ENCODE data around the gene JUNB.
A peak's percentile ranks its signal among the peaks of the same experiment; 100 is the strongest.

Gene JUNB
- 141 to 2,625 (median 227) reads per million in 9 experiments for total RNA-seq

GRCh38 chr19:12791345-12792050 is at the start of gene JUNB:
TSS of gene JUNB (plus strand) at chr19:12791486. CDS start at chr19:12791772, 286 bp downstream.
- Mint-ChIP-seq H3K9me3 (no peaks in the 10 kb centered on the region), H3K4me3 (peak within 1 kb of the TSS; percentile 95 to 98), H3K27me3 (no peaks in the 10 kb centered on the region), H3K36me3 (ENCODE audit: insufficient read depth) (peaks cover 67% of the 10 kb centered on the region), H3K27ac (peak within 1 kb of the TSS; percentile 98 to 100), H3K4me1 (ENCODE audit: low read depth in 2 of 2) (peaks cover 32 to 36% of the 10 kb centered on the region in 2 donors)
- ATAC-seq (replicated peaks) = peak; percentile 35
- DNase-seq = peak; percentile 95 to 97 (median 96)

DNA sequence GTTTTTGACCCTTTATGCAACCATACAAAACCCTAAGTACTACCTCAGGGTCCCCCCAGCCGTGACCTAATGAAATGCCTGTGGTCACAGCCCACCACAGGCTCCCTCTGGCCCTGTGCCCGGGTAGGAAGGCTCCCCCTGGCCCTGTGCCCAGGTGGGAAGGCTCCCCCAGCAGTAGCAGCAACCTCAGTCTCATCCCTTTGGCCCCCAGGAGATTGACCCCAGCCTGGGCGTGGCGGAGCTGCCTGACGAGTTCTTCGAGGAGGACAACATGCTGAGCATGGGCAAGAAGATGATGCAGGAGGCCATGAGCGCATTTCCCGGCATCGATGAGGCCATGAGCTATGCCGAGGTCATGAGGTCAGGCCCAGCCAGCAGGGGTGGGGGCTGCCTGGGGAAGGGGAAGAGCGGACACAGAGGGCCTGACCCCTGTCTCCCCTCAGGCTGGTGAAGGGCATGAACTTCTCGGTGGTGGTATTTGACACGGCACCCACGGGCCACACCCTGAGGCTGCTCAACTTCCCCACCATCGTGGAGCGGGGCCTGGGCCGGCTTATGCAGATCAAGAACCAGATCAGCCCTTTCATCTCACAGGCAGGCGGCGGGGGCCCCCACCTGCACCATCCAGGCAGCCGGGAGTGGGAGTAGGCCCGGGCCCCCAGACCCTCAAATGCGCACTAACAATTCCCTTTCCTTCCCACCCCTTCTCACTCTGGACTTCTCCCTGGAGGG is 46.0 kb upstream of the JUNB start:
- DNase-seq = no peak
- Mint-ChIP-seq H3K36me3 (ENCODE audit: insufficient read depth) (peaks cover 40% of the 10 kb centered on the region), H3K4me3 (no peak overlapping the region), H3K27ac (no peak overlapping the region), H3K4me1 (ENCODE audit: low read depth in 2 of 2) (peaks cover 3 to 5% of the 10 kb centered on the region in 2 donors), H3K9me3 (no peaks in the 10 kb centered on the region), H3K27me3 (peaks cover 7 to 9% of the 10 kb centered on the region in 2 donors)
- ATAC-seq (replicated peaks) = no peak

DNA sequence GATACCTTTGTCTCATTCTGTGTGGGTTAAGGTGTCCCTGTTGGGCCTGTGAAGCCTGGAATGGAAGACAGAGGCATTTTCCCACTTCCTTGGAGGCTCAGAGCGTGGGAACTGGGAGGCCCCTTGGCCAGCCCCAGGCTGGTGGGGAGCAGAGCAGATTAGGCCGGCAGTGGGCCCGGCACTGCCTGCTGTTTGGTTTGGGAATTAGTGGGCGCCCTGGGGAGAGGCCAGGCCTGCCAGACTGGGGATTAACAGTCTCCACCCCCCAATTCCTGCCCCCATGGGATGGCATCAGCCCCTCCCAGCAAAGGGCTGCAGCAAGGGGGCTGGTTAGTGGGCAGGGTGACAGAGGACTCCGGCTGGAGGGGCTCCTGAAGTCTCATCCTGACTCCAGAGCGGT is 42.8 kb upstream of the JUNB start:
- Mint-ChIP-seq H3K36me3 (ENCODE audit: insufficient read depth) (peaks cover 26% of the 10 kb centered on the region), H3K4me3 (no peak overlapping the region), H3K27me3 (peaks cover 25 to 39% of the 10 kb centered on the region in 2 donors), H3K4me1 (ENCODE audit: low read depth in 2 of 2) (peaks cover 3 to 5% of the 10 kb centered on the region in 2 donors), H3K9me3 (no peaks in the 10 kb centered on the region), H3K27ac (no peak overlapping the region)
- ATAC-seq (replicated peaks) = no peak
- no peak for DNase-seq

DNA sequence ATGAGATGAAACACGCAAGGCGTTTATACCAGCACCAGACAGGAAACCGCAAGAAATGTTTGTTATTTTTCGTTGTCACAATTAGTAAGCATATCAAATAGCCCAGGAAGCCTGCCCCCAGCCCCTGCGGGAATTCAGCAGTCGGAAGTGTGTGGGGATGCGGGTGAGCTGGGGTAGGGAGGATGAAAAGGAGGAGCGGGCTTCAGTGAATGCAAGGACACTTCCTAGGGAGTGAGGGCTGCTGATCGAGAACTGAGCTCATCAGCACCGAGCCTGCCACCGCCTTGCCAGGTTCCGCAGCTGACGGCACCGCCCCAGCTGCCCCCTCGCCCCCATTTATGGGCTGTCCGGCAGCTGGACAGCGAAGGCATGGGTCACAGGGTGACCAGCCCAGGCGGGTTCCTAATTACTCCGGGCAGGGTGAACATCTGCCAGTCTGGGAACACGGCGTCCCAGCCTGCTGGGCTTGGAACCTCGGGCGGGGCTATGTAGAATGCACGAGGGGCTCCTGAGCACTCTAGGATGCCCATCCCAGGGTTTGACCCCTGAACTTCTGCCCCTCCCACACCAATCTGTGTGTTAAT is 41.3 kb upstream of the JUNB start:
- Mint-ChIP-seq H3K27ac (no peak overlapping the region), H3K4me1 (ENCODE audit: low read depth in 2 of 2) (peaks cover 3 to 5% of the 10 kb centered on the region in 2 donors), H3K27me3 (peaks cover 28 to 52% of the 10 kb centered on the region in 2 donors), H3K36me3 (ENCODE audit: insufficient read depth) (peaks cover 12% of the 10 kb centered on the region), H3K4me3 (peak overlapping the region; percentile 21 to 34), H3K9me3 (no peaks in the 10 kb centered on the region)
- ATAC-seq (replicated peaks) (peak; percentile 14), DNase-seq (no peak)

- DNase-seq (no peak), ATAC-seq (replicated peaks) (no peak)
- Mint-ChIP-seq H3K27me3 (peaks cover 28 to 61% of the 10 kb centered on the region in 2 donors), H3K4me1 (ENCODE audit: low read depth in 2 of 2) (peaks cover 3 to 5% of the 10 kb centered on the region in 2 donors), H3K36me3 (ENCODE audit: insufficient read depth) (peaks cover 12% of the 10 kb centered on the region), H3K9me3 (no peaks in the 10 kb centered on the region), H3K27ac (no peak overlapping the region), H3K4me3 (no peak overlapping the region)
Observed at GRCh38 chr19:12750851-12751250, 40.4 kb upstream of the JUNB start.

DNA sequence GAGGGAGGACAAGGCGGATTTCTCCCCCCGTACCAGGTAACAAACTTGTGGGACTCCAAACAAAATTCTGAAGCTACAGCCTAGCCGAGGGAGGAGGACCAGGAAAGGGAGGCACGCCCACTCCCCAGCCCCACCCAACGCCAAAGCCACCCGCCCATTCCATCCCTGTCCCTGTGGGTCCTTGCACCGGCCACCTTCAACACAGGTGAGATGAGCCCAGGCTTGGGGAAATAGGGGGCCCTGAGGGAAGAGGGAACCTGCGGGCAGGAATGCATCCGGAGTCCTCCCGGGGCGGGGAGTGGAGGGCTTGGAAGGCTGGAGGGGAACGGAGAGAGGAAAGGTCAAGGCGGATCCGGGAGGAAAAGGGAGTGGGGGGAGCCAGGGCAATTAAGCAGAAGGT is 39.7 kb upstream of the JUNB start, which contains the start of gene BEST2:
Gene BEST2, plus strand, starts transcription at position 157 of the 400 bp plus-strand sequence. CDS start 802 bp downstream, outside the sequence.
- ATAC-seq (replicated peaks) (no peak), DNase-seq (no peak)
- no peaks in the 10 kb centered on the region for H3K9me3 Mint-ChIP-seq
- no peak within 1 kb of the TSS for H3K4me3 Mint-ChIP-seq
- peaks cover 3 to 5% of the 10 kb centered on the region in 2 donors for H3K4me1 Mint-ChIP-seq (ENCODE audit: low read depth in 2 of 2)
- peaks cover 10% of the 10 kb centered on the region for H3K36me3 Mint-ChIP-seq (ENCODE audit: insufficient read depth)
- no peak within 1 kb of the TSS for H3K27ac Mint-ChIP-seq
- peaks cover 35 to 68% of the 10 kb centered on the region in 2 donors for H3K27me3 Mint-ChIP-seq

DNA sequence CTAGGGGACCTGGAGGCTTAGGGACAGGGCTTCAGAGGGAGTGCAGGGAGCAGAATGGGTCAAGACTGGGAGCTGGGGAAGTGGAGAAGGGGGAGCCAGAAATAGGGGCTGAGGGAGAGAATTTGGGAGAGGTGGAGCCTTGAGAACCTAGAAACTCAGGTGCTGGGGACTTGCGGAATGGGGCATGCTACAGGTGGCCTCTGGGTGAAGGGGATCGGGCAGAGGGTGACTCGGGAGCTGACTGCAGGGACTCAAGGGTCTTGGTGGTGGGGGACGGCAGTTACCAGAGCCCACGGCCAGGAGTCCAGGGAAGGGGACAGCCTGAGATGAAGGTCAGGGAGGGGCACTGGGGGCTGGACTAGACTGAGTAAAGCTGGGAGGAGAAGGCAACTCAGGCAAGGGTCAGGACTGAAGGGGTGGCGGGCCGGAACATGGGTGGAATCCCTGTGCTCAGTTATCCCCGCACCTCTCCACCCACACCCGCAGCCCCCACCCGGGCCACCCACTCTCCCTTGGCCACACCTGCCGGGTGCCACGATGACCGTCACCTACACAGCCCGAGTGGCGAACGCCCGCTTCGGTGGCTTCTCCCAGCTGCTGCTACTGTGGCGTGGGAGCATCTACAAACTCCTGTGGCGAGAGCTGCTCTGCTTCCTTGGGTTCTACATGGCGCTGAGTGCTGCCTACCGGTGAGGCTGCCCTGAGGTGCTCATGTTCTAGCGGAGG is 39.1 kb upstream of the JUNB start:
- Mint-ChIP-seq H3K4me1 (ENCODE audit: low read depth in 2 of 2) (peaks cover 3 to 5% of the 10 kb centered on the region in 2 donors), H3K9me3 (no peaks in the 10 kb centered on the region), H3K27me3 (peaks cover 35 to 69% of the 10 kb centered on the region in 2 donors), H3K36me3 (ENCODE audit: insufficient read depth) (peaks cover 10% of the 10 kb centered on the region), H3K4me3 (no peak overlapping the region), H3K27ac (no peak overlapping the region)
- ATAC-seq (replicated peaks) = no peak
- DNase-seq = no peak

- no peak for ATAC-seq (replicated peaks)
- Mint-ChIP-seq H3K4me1 (ENCODE audit: low read depth in 2 of 2) (peaks cover 3% of the 10 kb centered on the region in 2 donors), H3K27me3 (peaks cover 39 to 76% of the 10 kb centered on the region in 2 donors), H3K4me3 (no peak overlapping the region), H3K36me3 (ENCODE audit: insufficient read depth) (peaks cover 2% of the 10 kb centered on the region), H3K27ac (no peak overlapping the region), H3K9me3 (no peaks in the 10 kb centered on the region)
- no peak for DNase-seq
Observed at GRCh38 chr19:12754465-12755196, 36.7 kb upstream of the JUNB start.

- no peak overlapping the region for H3K27ac Mint-ChIP-seq
- peaks cover 3 to 4% of the 10 kb centered on the region in 2 donors for H3K4me1 Mint-ChIP-seq (ENCODE audit: low read depth in 2 of 2)
- no peak for DNase-seq
- H3K4me3 Mint-ChIP-seq = peak overlapping the region in 1 of 2 donors; percentile 57
- no peak for ATAC-seq (replicated peaks)
- no peaks in the 10 kb centered on the region for H3K9me3 Mint-ChIP-seq
- peaks cover 2% of the 10 kb centered on the region for H3K36me3 Mint-ChIP-seq (ENCODE audit: insufficient read depth)
- H3K27me3 Mint-ChIP-seq = peaks cover 26 to 59% of the 10 kb centered on the region in 2 donors
Observed at GRCh38 chr19:12756150-12756883, 35.0 kb upstream of the JUNB start.

- H3K27ac Mint-ChIP-seq = no peak overlapping the region
- DNase-seq (peak; percentile 58 to 66 (median 58)), ATAC-seq (replicated peaks) (peak; percentile 84)
- H3K4me3 Mint-ChIP-seq = peak overlapping the region in 1 of 2 donors; percentile 4
- no peaks in the 10 kb centered on the region for H3K9me3 Mint-ChIP-seq
- H3K36me3 Mint-ChIP-seq (ENCODE audit: insufficient read depth) = peaks cover 2% of the 10 kb centered on the region
- H3K4me1 Mint-ChIP-seq (ENCODE audit: low read depth in 2 of 2) = peaks cover 3 to 4% of the 10 kb centered on the region in 2 donors
- peaks cover 19 to 46% of the 10 kb centered on the region in 2 donors for H3K27me3 Mint-ChIP-seq
Observed at GRCh38 chr19:12757544-12758274, 33.6 kb upstream of the JUNB start.

DNA sequence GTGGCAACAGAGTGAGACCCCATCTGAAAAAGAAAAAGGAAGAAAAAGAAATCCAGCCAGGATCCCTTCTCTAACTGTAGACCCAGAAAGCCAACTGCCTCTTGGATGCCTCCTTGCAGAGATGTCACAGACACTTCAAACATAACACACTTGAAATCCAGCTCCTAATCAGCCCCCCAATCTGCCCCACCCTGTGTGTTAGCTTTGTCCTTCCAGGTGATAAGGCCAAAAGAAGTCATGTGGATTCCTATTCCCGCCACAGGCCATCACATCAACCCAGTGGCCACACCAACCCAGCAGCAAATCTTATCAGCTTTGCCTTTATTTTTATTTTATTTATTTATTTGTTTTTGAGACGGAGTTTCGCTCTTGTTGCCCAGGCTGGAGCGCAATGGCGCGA is 31.6 kb upstream of the JUNB start:
- Mint-ChIP-seq H3K27me3 (peaks cover 13 to 29% of the 10 kb centered on the region in 2 donors), H3K27ac (no peak overlapping the region), H3K4me1 (ENCODE audit: low read depth in 2 of 2) (peaks cover 3 to 4% of the 10 kb centered on the region in 2 donors), H3K36me3 (ENCODE audit: insufficient read depth) (peaks cover 2% of the 10 kb centered on the region), H3K9me3 (no peaks in the 10 kb centered on the region), H3K4me3 (no peak overlapping the region)
- ATAC-seq (replicated peaks) (no peak), DNase-seq (no peak)

Measured in effector memory CD8-positive, alpha-beta T cell (primary cell).